Ishikawa (cell line): ENCODE results near the gene PRR13.

ENCODE experiments used
- CEBPB ChIP-seq: IDR thresholded peaks from 2 replicates; pipeline ENCODE4 v1.6.1; 2012
- CREB1 ChIP-seq: IDR thresholded peaks from 2 replicates; pipeline ENCODE4 v1.6.1; 2012; ENCODE audit warnings: low read depth
- EGR1 ChIP-seq: IDR thresholded peaks from 2 replicates; pipeline ENCODE4 v1.6.1; 2012
- EP300 ChIP-seq: IDR thresholded peaks from 2 replicates; pipeline ENCODE4 v1.6.1; 2012; ENCODE audit warnings: borderline replicate concordance
- FOXM1 ChIP-seq: IDR thresholded peaks from 2 replicates; pipeline ENCODE4 v1.6.1; 2012; ENCODE audit warnings: low read depth, borderline replicate concordance
- NFIC ChIP-seq: IDR thresholded peaks from 2 replicates; pipeline ENCODE4 v1.6.1; 2012
- RAD21 ChIP-seq: IDR thresholded peaks from 2 replicates; pipeline ENCODE4 v1.6.1; 2012; ENCODE audit warnings: low read depth
- TAF1 ChIP-seq: IDR thresholded peaks from 2 replicates; pipeline ENCODE4 v1.6.1; 2012; ENCODE audit warnings: low read depth, mild to moderate bottlenecking
- TCF12 ChIP-seq: IDR thresholded peaks from 2 replicates; pipeline ENCODE4 v1.6.1; 2012; ENCODE audit warnings: low read depth
- TEAD4 ChIP-seq: IDR thresholded peaks from 2 replicates; pipeline ENCODE4 v1.6.1; 2012
- YY1 ChIP-seq: IDR thresholded peaks from 2 replicates; pipeline ENCODE4 v1.6.1; 2012; ENCODE audit warnings: low read depth
- ZBTB7A ChIP-seq: IDR thresholded peaks from 2 replicates; pipeline ENCODE4 v1.6.1; 2012; ENCODE audit warnings: low read depth
- TF ChIP-seq, protein P1 (sequence below): IDR thresholded peaks from 2 replicates; pipeline ENCODE4 v1.6.1; 2012
- TF ChIP-seq, protein P2 (sequence below): IDR thresholded peaks from 2 replicates; pipeline ENCODE4 v1.6.1; 2012
- TF ChIP-seq, protein P3 (sequence below): IDR thresholded peaks from 2 replicates; pipeline ENCODE4 v1.6.1; 2012; ENCODE audit warnings: low read depth, mild to moderate bottlenecking

The PRR13 gene

DNA sequence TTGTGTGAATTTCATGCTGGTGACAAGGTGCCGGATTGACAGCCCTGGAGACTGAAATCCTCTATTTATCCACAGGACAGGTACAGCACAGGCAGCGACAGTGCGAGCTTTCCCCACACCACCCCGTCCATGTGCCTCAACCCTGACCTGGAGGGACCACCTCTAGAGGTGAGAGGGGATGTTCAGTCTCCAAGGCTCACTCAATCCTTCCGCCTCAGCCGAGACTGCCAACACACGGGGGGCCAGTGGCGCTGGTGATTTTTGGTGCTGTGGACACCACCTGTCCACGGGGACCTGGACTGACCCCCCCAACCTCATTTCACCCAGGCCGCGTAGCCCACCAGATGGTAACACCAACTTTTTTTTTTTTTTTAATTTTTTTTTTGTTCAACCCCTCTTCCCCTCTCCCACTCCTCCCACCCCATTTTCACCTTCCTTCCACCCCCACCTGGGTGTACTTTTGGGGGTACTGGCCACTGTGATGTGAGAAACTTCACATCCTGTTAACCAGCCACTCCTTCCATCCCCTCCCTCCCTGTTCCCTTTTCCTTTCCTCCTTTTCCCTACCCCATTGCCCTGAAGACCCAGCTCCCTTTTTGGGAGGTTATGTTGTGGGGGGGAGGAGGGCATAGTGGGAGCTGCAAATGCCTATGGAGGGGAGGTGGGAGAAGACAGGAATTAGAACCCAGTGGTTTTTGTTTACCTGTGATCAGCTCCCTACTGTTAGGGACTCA lies 23.3 kb downstream of the PRR13 start:
- TF ChIP-seq TAF1 (no peak), RAD21 (no peak), EP300 (no peak), FOXM1 (no peak)
- TF ChIP-seq, protein P1, sequence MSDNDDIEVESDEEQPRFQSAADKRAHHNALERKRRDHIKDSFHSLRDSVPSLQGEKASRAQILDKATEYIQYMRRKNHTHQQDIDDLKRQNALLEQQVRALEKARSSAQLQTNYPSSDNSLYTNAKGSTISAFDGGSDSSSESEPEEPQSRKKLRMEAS, result no peak
- TF ChIP-seq, protein P2, sequence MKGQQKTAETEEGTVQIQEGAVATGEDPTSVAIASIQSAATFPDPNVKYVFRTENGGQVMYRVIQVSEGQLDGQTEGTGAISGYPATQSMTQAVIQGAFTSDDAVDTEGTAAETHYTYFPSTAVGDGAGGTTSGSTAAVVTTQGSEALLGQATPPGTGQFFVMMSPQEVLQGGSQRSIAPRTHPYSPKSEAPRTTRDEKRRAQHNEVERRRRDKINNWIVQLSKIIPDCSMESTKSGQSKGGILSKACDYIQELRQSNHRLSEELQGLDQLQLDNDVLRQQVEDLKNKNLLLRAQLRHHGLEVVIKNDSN, result no peak
- TF ChIP-seq, protein P3, sequence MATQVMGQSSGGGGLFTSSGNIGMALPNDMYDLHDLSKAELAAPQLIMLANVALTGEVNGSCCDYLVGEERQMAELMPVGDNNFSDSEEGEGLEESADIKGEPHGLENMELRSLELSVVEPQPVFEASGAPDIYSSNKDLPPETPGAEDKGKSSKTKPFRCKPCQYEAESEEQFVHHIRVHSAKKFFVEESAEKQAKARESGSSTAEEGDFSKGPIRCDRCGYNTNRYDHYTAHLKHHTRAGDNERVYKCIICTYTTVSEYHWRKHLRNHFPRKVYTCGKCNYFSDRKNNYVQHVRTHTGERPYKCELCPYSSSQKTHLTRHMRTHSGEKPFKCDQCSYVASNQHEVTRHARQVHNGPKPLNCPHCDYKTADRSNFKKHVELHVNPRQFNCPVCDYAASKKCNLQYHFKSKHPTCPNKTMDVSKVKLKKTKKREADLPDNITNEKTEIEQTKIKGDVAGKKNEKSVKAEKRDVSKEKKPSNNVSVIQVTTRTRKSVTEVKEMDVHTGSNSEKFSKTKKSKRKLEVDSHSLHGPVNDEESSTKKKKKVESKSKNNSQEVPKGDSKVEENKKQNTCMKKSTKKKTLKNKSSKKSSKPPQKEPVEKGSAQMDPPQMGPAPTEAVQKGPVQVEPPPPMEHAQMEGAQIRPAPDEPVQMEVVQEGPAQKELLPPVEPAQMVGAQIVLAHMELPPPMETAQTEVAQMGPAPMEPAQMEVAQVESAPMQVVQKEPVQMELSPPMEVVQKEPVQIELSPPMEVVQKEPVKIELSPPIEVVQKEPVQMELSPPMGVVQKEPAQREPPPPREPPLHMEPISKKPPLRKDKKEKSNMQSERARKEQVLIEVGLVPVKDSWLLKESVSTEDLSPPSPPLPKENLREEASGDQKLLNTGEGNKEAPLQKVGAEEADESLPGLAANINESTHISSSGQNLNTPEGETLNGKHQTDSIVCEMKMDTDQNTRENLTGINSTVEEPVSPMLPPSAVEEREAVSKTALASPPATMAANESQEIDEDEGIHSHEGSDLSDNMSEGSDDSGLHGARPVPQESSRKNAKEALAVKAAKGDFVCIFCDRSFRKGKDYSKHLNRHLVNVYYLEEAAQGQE, result no peak

DNA sequence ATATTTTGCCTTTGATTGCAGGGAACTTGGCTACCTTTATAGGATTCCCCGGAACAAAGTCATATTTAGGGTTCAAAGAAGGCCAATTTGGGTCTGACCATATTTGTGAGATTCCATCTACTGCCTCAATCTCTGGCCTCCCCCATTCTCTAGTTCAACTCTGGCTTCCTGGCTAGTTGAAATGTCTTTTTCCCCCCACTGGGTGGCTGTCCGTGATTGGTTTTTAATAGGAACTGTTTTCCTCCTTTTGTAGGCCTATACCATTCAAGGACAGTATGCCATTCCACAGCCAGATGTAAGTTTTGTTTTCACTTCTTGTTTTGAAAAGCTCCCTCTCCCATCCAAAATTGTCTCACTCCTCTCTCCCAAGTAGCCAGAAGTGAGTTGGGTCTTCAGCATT lies 24.1 kb downstream of the PRR13 start:
- TF ChIP-seq, protein P2, result no peak
- TF ChIP-seq, protein P1, result no peak
- TF ChIP-seq, protein P3, result no peak
- TF ChIP-seq ZBTB7A (no peak), TAF1 (no peak), RAD21 (no peak)

DNA sequence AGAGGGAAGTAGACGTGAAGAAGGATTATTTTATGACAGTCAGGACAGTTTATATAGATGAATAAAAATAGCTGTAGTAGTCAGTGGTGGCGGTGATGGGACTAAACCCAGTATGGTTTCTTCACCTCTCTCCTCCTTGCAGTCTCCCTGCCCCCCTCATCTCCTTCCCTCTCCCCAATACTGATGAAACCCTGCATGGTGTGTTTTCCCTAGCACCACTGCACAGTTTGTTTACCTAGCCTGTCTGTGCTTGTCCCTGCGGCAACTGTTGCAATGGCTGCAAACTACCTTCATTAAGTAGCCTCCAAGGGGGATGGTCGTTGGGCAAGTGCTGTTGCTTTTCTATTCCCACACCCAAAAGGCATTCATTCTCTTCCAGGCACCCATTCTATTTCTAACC lies 25.1 kb downstream of the PRR13 start:
- TF ChIP-seq FOXM1 (no peak), RAD21 (no peak), TEAD4 (no peak), EP300 (no peak), TCF12 (no peak), EGR1 (no peak)
- TF ChIP-seq, protein P2, result no peak
- TF ChIP-seq, protein P3, result no peak

DNA sequence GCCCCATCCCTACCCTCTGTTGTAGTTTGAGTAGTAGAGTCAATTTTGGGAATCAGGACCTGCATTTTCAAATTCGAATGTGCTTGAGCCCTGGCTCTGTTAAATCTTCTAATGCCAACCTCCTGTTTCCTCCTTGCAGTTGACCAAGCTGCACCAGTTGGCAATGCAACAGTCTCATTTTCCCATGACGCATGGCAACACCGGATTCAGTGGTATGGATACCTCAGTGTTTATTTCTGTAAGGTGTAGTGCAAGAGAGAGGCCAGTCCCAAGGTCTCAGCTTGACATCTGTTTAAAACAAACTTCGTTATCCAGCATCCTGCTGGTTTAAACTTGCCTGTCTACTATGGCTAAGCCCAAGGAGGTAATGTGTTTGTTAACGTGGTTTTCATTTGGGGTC lies 25.5 kb downstream of the PRR13 start:
- no peak for TF ChIP-seq EGR1

DNA sequence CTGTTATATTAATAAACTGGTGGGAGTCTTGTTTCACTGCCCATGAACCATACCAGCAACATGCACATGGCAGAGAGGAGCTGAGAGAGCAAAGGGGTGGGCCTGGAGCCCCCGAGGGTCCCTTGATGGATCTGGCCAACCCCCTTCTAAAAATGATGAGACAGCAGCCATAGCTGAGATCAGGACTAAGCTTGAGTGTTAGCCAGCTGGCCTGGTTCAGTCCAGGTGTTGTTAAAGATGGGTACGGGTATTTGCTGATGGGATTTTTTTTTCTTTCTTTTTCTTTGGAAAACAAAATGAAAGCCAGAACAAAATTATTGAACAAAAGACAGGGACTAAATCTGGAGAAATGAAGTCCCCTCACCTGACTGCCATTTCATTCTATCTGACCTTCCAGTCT lies 26.3 kb downstream of the PRR13 start:
- no peak for TF ChIP-seq FOXM1
- no peak for TF ChIP-seq CEBPB
- no peak for TF ChIP-seq TEAD4
- no peak for TF ChIP-seq TAF1
- TF ChIP-seq EP300, result no peak
- TF ChIP-seq TCF12, result no peak
- no peak for TF ChIP-seq CREB1
- TF ChIP-seq, protein P2, result no peak
- TF ChIP-seq ZBTB7A, result no peak
- TF ChIP-seq, protein P3, result no peak
- TF ChIP-seq RAD21, result no peak
- TF ChIP-seq NFIC, result no peak
- TF ChIP-seq, protein P1, result no peak
- TF ChIP-seq EGR1, result no peak
- TF ChIP-seq YY1, result no peak
